ENCODE data around the gene IL1RAP. TPM values are rescaled to one million over a fixed set of nuclear protein-coding genes. Genes with fewer than 3 reads are reported as not detected.

Gene IL1RAP
- total RNA-seq, 4 donors from 2014 or later, result 30.7 to 44.5 (median 32.1) TPM

DNA sequence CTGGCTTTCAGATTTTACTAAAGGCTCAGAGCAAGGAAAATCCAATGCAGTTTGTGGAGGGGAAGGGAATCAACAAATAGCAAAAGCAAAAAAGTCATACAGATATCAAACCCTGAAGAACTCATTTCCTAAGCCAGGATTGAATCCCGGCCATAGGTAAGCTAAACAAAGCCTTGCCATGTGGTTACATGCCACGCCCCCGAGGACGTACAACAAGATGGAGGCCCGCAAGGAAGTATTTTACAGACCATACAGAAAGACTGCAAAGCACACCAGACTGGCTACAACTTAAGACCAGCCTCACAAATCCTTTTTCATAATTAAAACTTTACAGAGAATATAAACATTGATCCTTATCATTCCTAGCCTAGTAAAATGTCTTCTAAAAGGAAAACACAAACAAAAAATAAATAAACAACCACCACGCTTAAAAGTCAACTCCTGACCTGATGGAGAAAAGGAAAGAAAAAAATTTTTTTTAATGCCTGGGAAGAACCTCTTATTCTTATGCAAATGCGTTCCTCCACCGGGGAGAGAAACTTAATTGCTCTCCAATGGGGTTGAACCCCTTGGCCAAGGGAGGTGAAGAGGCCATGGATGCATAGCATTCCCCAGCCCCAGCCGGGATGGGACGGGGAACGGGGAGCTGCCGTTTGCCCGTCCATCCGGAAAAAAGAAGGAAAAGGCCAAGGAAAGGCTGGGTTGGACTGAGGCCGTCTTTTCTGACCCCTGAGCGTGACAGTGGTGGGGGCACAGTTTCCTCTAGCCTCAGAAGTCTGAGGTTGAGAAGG is 39.3 kb downstream of the IL1RAP start:
- 93% methylated on average over 10 to 11 of the region's 16 CpGs for WGBS, 2 donors
- H3K36me3 ChIP-seq, result peaks cover 0 to 34% (median 0%) of the 10 kb centered on the region in 3 donors
- TF ChIP-seq, protein P1, sequence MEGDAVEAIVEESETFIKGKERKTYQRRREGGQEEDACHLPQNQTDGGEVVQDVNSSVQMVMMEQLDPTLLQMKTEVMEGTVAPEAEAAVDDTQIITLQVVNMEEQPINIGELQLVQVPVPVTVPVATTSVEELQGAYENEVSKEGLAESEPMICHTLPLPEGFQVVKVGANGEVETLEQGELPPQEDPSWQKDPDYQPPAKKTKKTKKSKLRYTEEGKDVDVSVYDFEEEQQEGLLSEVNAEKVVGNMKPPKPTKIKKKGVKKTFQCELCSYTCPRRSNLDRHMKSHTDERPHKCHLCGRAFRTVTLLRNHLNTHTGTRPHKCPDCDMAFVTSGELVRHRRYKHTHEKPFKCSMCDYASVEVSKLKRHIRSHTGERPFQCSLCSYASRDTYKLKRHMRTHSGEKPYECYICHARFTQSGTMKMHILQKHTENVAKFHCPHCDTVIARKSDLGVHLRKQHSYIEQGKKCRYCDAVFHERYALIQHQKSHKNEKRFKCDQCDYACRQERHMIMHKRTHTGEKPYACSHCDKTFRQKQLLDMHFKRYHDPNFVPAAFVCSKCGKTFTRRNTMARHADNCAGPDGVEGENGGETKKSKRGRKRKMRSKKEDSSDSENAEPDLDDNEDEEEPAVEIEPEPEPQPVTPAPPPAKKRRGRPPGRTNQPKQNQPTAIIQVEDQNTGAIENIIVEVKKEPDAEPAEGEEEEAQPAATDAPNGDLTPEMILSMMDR (IDR thresholded peaks at IDR 0.05), result no peak
- TF ChIP-seq POLR2A (IDR thresholded peaks at IDR 0.05), result no peak
- H3K27ac ChIP-seq, result no peak overlapping the region
- intact Hi-C loops (cut with DNase I), result no loop called here
- H3K27me3 ChIP-seq, result no peaks in the 10 kb centered on the region
- H3K9me3 ChIP-seq, result peaks cover 0 to 3% (median 0%) of the 10 kb centered on the region in 3 donors
- no peak overlapping the region for H3K4me3 ChIP-seq
- DNase-seq, result no peak
- H3K4me1 ChIP-seq, result peaks cover 0 to 5% (median 0%) of the 10 kb centered on the region in 3 donors

DNA sequence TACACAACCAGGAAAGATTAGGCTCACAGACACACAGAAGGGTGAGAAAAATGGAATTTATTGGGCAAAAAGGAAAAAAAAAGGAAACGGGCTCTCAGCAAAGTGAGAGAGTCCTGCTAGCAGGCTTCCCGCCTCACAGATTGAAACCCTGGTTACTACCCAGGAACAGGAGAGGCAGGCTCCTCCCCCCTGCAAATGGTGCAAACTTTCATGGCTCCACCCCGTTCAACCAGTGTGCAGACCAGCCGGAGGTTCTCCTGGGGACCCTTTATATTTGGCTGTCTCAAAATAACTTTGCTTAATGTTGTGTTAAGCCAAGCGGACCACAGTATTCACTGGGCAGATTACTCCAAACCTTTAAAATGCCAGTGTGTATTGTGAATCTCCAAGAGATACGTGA is 40.3 kb downstream of the IL1RAP start:
- 87% methylated on average over 6 of the region's 6 CpGs for WGBS, 2 donors
- Histone ChIP-seq H3K36me3 (peaks cover 0 to 34% (median 0%) of the 10 kb centered on the region in 3 donors), H3K4me1 (peaks cover 0 to 15% (median 0%) of the 10 kb centered on the region in 3 donors), H3K9me3 (peaks cover 0 to 3% (median 0%) of the 10 kb centered on the region in 3 donors), H3K27ac (no peak overlapping the region), H3K27me3 (no peaks in the 10 kb centered on the region), H3K4me3 (no peak overlapping the region)
- TF ChIP-seq, protein P1 (IDR thresholded peaks at IDR 0.05), result no peak
- no peak for TF ChIP-seq POLR2A (IDR thresholded peaks at IDR 0.05)
- DNase-seq, result no peak
- intact Hi-C loops (cut with DNase I), result no loop called here

DNA sequence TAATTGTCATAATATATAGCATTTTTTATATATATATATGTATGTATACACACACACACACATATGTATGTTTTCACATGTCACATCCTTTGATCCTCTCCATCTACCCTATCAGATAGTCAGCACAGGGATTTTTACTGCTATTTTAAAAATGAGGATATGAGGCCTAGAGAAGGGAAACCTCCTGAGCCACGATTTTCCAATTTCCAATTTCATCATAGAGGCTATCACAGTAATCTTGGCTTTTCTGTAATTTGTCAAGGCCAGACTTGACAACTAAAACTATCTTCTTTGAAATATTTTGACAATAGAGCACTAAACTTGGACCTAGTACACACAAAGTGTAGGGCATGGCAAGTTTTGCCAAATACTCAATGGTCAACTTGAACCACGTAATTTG is 42.5 kb downstream of the IL1RAP start:
- Histone ChIP-seq H3K27me3 (no peaks in the 10 kb centered on the region), H3K4me3 (no peak overlapping the region), H3K36me3 (peaks cover 0 to 30% (median 0%) of the 10 kb centered on the region in 3 donors), H3K27ac (no peak overlapping the region), H3K4me1 (peaks cover 0 to 29% (median 0%) of the 10 kb centered on the region in 3 donors), H3K9me3 (peaks cover 0 to 3% (median 0%) of the 10 kb centered on the region in 3 donors)
- WGBS, 2 donors, result 71 to 80% methylated on average over 2 of the region's 2 CpGs
- intact Hi-C loops (cut with DNase I), result no loop called here
- TF ChIP-seq, protein P1 (IDR thresholded peaks at IDR 0.05), result no peak
- TF ChIP-seq POLR2A (IDR thresholded peaks at IDR 0.05), result no peak
- no peak for DNase-seq

DNA sequence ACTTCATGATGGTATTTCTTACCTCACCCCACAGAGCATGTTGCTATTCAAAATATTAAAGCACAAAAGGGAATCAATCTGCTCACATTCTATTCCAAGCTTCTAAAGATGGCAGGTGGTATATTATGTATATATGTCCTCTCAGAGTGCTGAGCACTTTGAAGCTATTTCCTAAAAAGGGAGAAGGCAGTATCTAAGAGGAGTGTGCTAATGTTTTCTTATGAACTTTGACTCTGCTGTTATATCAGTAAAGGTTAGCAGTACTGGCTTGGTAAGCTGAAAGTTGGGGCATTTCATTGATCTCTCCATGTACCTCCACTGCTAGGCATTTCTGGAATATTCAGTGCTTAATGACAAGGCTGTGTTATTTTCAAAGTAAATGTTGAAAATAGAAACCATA is 43.4 kb downstream of the IL1RAP start:
- intact Hi-C loops (cut with DNase I), result no loop called here
- TF ChIP-seq, protein P1 (IDR thresholded peaks at IDR 0.05), result no peak
- TF ChIP-seq POLR2A (IDR thresholded peaks at IDR 0.05), result no peak

DNA sequence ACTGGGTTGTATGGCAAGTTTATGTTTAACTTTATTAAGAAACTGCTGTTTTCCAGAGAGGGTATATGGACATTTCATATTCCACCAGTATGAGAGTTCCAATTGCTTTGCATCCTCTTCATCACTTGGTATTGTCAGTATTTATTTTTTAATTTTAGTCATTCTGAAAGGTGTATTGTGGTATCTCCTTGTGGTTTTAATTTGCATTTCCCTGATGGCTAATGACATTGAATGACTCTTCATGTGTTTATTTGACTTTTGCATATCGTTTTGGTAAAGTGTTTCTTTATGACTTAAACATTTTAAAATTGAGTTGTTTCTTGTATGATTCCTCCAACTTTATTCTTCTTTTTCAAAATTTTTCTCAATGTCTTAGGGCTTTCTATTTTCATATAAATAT is 44.4 kb downstream of the IL1RAP start:
- 53 to 77% methylated on average over 1 of the region's 1 CpG for WGBS, 2 donors
- intact Hi-C loops (cut with DNase I), result no loop called here

More for the DNA sequence above, 43.4 kb downstream of the IL1RAP start:
- no peaks in the 10 kb centered on the region for H3K27me3 ChIP-seq
- DNase-seq, result no peak
- H3K4me3 ChIP-seq, result no peak overlapping the region
- H3K9me3 ChIP-seq, result peaks cover 0 to 3% (median 0%) of the 10 kb centered on the region in 3 donors
- peaks cover 0 to 28% (median 0%) of the 10 kb centered on the region in 3 donors for H3K36me3 ChIP-seq
- peaks cover 0 to 34% (median 0%) of the 10 kb centered on the region in 3 donors for H3K4me1 ChIP-seq
- H3K27ac ChIP-seq, result peak overlapping the region in 2 of 4 donors; percentile 62 to 67

More for the DNA sequence above, 44.4 kb downstream of the IL1RAP start:
- peak overlapping the region in 2 of 4 donors; percentile 62 to 67 for H3K27ac ChIP-seq
- H3K4me3 ChIP-seq, result no peak overlapping the region
- TF ChIP-seq POLR2A (IDR thresholded peaks at IDR 0.05), result no peak
- TF ChIP-seq, protein P1 (IDR thresholded peaks at IDR 0.05), result no peak
- H3K9me3 ChIP-seq, result peaks cover 0 to 2% (median 0%) of the 10 kb centered on the region in 3 donors
- peaks cover 0 to 18% (median 0%) of the 10 kb centered on the region in 3 donors for H3K36me3 ChIP-seq
- no peak for DNase-seq
- peaks cover 0 to 34% (median 0%) of the 10 kb centered on the region in 3 donors for H3K4me1 ChIP-seq
- no peaks in the 10 kb centered on the region for H3K27me3 ChIP-seq
